H1 (cell line): ENCODE measurements around the gene AMN1. TPM values are rescaled to one million over a fixed set of nuclear protein-coding genes. Genes with fewer than 3 reads are reported as not detected.

ENCODE experiments used
- BACH1 ChIP-seq: IDR thresholded peaks from 2 replicates; pipeline ENCODE4 v1.6.1; 2012; ENCODE audit warnings: low read length, improper control_type of control experiment
- BRCA1 ChIP-seq: IDR thresholded peaks from 2 replicates; pipeline ENCODE4 v1.6.1; 2012; ENCODE audit warnings: low read depth, low read length, improper control_type of control experiment
- CHD2 ChIP-seq: IDR thresholded peaks from 2 replicates; pipeline ENCODE4 v1.6.1; 2012; ENCODE audit warnings: low read length, improper control_type of control experiment
- KDM1A ChIP-seq: fragments of 200-600, 300-600 bp; sonication (generic); IDR thresholded peaks from 2 replicates; pipeline ENCODE4 v1.7.1; 2016; ENCODE audit warnings: mild to moderate bottlenecking, low read length, borderline replicate concordance
- SP1 ChIP-seq: IDR thresholded peaks from 2 replicates; pipeline ENCODE4 v1.6.1; 2011; ENCODE audit warnings: low read depth, low read length
- TAF1 ChIP-seq: IDR thresholded peaks from 2 replicates; pipeline ENCODE4 v1.6.1; 2011; ENCODE audit warnings: mild to moderate bottlenecking, low read depth, low read length
- polyA plus RNA-seq, 7 experiments: library from polyadenylated mRNA; depleted of rRNA in 3 of 7; stranded (reverse) in 5 of 7; unstranded in 2 of 7; fragments of >200 nt in 5 of 7; fragments of 200-250 nt in 2 of 7; gene quantifications; 1 replicate in 5 of 7; 2 replicates in 1 of 7; 4 replicates in 1 of 7; pipeline versions ENCODE4 v1.2.1 to v1.2.3, GENCODE V29; 2011 to 2013; ENCODE audit warnings: missing spikeins in 2 of 7, mixed read lengths in 2 of 7
- total RNA-seq: library from RNA; stranded (reverse); fragmentation: NEBNext Ultra II Directional; extraction: Animal tissue kit (Norgen Biotek cat#: 25700); gene quantifications from 2 replicates; pipeline ENCODE4 v1.2.1, GENCODE V29; 2021
- TF ChIP-seq, protein P1 (sequence below): fragments of 300-600 bp; sonication (generic); IDR thresholded peaks from 2 replicates; pipeline ENCODE4 v1.7.1; 2012; ENCODE audit warnings: low read length, moderate library complexity, mild to moderate bottlenecking, inconsistent platforms; ENCODE audit not compliant: insufficient replicate concordance
- TF ChIP-seq, protein P2 (sequence below): IDR thresholded peaks from 2 replicates; pipeline ENCODE4 v1.6.1; 2012; ENCODE audit warnings: low read length, inconsistent platforms

AMN1 gene
- total and polyA plus RNA-seq, 2 of the 8 experiments (the other 6 are each of a cell fraction or from before 2014, with no cell fraction given) = 7.5 to 13.8 TPM

DNA sequence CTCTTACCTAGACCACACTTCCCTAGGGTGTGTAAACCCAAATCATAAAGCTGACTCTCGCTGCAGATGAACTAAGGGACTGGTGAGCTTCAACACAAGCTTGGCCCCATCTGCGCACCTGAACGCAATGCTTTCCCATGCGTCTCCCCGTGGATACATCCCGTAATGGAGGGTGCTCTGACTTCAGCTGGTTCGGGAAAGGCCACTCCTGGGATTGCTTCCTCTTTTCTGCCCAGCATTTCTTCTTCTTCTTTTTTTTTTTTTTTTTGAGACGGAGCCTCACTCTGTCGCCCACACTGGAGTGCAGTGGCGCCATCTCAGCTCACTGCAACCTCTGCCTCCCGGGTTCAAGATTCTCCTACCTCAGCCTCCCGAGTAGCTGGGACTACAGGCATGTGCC, 97.0 kb downstream of the AMN1 start (continued):
- TF ChIP-seq, protein P1, sequence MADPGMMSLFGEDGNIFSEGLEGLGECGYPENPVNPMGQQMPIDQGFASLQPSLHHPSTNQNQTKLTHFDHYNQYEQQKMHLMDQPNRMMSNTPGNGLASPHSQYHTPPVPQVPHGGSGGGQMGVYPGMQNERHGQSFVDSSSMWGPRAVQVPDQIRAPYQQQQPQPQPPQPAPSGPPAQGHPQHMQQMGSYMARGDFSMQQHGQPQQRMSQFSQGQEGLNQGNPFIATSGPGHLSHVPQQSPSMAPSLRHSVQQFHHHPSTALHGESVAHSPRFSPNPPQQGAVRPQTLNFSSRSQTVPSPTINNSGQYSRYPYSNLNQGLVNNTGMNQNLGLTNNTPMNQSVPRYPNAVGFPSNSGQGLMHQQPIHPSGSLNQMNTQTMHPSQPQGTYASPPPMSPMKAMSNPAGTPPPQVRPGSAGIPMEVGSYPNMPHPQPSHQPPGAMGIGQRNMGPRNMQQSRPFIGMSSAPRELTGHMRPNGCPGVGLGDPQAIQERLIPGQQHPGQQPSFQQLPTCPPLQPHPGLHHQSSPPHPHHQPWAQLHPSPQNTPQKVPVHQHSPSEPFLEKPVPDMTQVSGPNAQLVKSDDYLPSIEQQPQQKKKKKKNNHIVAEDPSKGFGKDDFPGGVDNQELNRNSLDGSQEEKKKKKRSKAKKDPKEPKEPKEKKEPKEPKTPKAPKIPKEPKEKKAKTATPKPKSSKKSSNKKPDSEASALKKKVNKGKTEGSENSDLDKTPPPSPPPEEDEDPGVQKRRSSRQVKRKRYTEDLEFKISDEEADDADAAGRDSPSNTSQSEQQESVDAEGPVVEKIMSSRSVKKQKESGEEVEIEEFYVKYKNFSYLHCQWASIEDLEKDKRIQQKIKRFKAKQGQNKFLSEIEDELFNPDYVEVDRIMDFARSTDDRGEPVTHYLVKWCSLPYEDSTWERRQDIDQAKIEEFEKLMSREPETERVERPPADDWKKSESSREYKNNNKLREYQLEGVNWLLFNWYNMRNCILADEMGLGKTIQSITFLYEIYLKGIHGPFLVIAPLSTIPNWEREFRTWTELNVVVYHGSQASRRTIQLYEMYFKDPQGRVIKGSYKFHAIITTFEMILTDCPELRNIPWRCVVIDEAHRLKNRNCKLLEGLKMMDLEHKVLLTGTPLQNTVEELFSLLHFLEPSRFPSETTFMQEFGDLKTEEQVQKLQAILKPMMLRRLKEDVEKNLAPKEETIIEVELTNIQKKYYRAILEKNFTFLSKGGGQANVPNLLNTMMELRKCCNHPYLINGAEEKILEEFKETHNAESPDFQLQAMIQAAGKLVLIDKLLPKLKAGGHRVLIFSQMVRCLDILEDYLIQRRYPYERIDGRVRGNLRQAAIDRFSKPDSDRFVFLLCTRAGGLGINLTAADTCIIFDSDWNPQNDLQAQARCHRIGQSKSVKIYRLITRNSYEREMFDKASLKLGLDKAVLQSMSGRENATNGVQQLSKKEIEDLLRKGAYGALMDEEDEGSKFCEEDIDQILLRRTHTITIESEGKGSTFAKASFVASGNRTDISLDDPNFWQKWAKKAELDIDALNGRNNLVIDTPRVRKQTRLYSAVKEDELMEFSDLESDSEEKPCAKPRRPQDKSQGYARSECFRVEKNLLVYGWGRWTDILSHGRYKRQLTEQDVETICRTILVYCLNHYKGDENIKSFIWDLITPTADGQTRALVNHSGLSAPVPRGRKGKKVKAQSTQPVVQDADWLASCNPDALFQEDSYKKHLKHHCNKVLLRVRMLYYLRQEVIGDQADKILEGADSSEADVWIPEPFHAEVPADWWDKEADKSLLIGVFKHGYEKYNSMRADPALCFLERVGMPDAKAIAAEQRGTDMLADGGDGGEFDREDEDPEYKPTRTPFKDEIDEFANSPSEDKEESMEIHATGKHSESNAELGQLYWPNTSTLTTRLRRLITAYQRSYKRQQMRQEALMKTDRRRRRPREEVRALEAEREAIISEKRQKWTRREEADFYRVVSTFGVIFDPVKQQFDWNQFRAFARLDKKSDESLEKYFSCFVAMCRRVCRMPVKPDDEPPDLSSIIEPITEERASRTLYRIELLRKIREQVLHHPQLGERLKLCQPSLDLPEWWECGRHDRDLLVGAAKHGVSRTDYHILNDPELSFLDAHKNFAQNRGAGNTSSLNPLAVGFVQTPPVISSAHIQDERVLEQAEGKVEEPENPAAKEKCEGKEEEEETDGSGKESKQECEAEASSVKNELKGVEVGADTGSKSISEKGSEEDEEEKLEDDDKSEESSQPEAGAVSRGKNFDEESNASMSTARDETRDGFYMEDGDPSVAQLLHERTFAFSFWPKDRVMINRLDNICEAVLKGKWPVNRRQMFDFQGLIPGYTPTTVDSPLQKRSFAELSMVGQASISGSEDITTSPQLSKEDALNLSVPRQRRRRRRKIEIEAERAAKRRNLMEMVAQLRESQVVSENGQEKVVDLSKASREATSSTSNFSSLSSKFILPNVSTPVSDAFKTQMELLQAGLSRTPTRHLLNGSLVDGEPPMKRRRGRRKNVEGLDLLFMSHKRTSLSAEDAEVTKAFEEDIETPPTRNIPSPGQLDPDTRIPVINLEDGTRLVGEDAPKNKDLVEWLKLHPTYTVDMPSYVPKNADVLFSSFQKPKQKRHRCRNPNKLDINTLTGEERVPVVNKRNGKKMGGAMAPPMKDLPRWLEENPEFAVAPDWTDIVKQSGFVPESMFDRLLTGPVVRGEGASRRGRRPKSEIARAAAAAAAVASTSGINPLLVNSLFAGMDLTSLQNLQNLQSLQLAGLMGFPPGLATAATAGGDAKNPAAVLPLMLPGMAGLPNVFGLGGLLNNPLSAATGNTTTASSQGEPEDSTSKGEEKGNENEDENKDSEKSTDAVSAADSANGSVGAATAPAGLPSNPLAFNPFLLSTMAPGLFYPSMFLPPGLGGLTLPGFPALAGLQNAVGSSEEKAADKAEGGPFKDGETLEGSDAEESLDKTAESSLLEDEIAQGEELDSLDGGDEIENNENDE = no peak
- TF ChIP-seq, protein P2, sequence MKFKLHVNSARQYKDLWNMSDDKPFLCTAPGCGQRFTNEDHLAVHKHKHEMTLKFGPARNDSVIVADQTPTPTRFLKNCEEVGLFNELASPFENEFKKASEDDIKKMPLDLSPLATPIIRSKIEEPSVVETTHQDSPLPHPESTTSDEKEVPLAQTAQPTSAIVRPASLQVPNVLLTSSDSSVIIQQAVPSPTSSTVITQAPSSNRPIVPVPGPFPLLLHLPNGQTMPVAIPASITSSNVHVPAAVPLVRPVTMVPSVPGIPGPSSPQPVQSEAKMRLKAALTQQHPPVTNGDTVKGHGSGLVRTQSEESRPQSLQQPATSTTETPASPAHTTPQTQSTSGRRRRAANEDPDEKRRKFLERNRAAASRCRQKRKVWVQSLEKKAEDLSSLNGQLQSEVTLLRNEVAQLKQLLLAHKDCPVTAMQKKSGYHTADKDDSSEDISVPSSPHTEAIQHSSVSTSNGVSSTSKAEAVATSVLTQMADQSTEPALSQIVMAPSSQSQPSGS = no peak
- no peak for TF ChIP-seq CHD2
- no peak for TF ChIP-seq KDM1A
- no peak for TF ChIP-seq TAF1
- no peak for TF ChIP-seq BACH1
- TF ChIP-seq BRCA1 = no peak
- TF ChIP-seq SP1 = no peak
